Bronchial epithelial cell (primary cell): ENCODE data around the gene WDFY2. TPM values are rescaled to one million over a fixed set of nuclear protein-coding genes. Genes with fewer than 3 reads are reported as not detected.
A peak's percentile ranks its signal among the peaks of the same experiment; 100 is the strongest.
"Not testable (repeated sequence)": the region's sequence is repeated elsewhere in the genome, so short reads cannot be mapped to it uniquely, and the experiment has no call there.

Experiments
- DNase-seq: peaks from one replicate; pipeline ENCODE4 v3.0.0-alpha.2; 2010; ENCODE audit warnings: low read depth
- FAIRE-seq: peaks from 2 replicates; lab custom pipeline; 2011; peaks lifted over from hg19 to GRCh38; lab: Jason Lieb, UNC
- H3K27me3 ChIP-seq: 2 replicates; pipeline ENCODE4 v1.5.1; 2011; ENCODE audit warnings: low read length; ENCODE audit not compliant: control insufficient read depth, insufficient read depth
- H3K36me3 ChIP-seq: 2 replicates; pipeline ENCODE4 v1.5.1; 2011; ENCODE audit warnings: low read length; ENCODE audit not compliant: control insufficient read depth, insufficient read depth
- H3K4me3 ChIP-seq: 2 replicates; pipeline ENCODE4 v1.5.1; 2011; ENCODE audit warnings: mild to moderate bottlenecking, low read depth, low read length, control low read depth
- CTCF ChIP-seq: IDR thresholded peaks from 2 replicates; pipeline ENCODE4 v1.5.1; 2011; ENCODE audit warnings: mild to moderate bottlenecking, moderate library complexity, low read length, control low read depth, inconsistent platforms; ENCODE audit not compliant: insufficient read depth, severe bottlenecking
- total RNA-seq: library from RNA; depleted of rRNA; stranded (reverse); fragments of >200 nt; gene quantifications from 2 replicates; pipeline ENCODE4 v1.2.1, GENCODE V29; 2014

Gene WDFY2
- total RNA-seq, 1 donor from 2014 or later, result 11.3 TPM

GRCh38 chr13:51542346-51543242, 41.7 kb upstream of the WDFY2 start:
- H3K36me3 ChIP-seq, result no peaks in the 10 kb centered on the region
- no peak for FAIRE-seq
- DNase-seq, result no peak
- no peak overlapping the region for H3K4me3 ChIP-seq
- H3K27me3 ChIP-seq, result no peaks in the 10 kb centered on the region
- TF ChIP-seq CTCF, result no peak

- not testable (repeated sequence) for H3K4me3 ChIP-seq, H3K27me3 ChIP-seq, FAIRE-seq, H3K36me3 ChIP-seq, DNase-seq
Measured at GRCh38 chr13:51545446-51545845, 38.8 kb upstream of the WDFY2 start.

- TF ChIP-seq CTCF, result no peak
- no peak for FAIRE-seq
Measured at GRCh38 chr13:51547425-51548176, 36.7 kb upstream of the WDFY2 start.

GRCh38 chr13:51549050-51549449, 35.2 kb upstream of the WDFY2 start:
- H3K27me3 ChIP-seq, result no peaks in the 10 kb centered on the region
- DNase-seq (peak; percentile 72), FAIRE-seq (peak; percentile 13)
- no peaks in the 10 kb centered on the region for H3K36me3 ChIP-seq
- no peak overlapping the region for H3K4me3 ChIP-seq
- TF ChIP-seq CTCF, result no peak

More at GRCh38 chr13:51547425-51548176, 36.7 kb upstream of the WDFY2 start:
- H3K27me3 ChIP-seq, result no peaks in the 10 kb centered on the region
- no peaks in the 10 kb centered on the region for H3K36me3 ChIP-seq
- no peak overlapping the region for H3K4me3 ChIP-seq
- no peak for DNase-seq

GRCh38 chr13:51549593-51549992, 34.7 kb upstream of the WDFY2 start:
- TF ChIP-seq CTCF, result no peak
- H3K4me3 ChIP-seq, result no peak overlapping the region
- FAIRE-seq (no peak), DNase-seq (peak; percentile 69)
- H3K27me3 ChIP-seq, result no peaks in the 10 kb centered on the region
- H3K36me3 ChIP-seq, result no peaks in the 10 kb centered on the region

- no peaks in the 10 kb centered on the region for H3K27me3 ChIP-seq
- no peak for FAIRE-seq
- H3K4me3 ChIP-seq, result no peak overlapping the region
- TF ChIP-seq CTCF, result no peak
- H3K36me3 ChIP-seq, result no peaks in the 10 kb centered on the region
- no peak for DNase-seq
Measured at GRCh38 chr13:51550151-51550550, 34.1 kb upstream of the WDFY2 start.
